ENCODE results near the gene BCAM.
A peak's percentile ranks its signal among the peaks of the same experiment; 100 is the strongest.
"Not testable (repeated sequence)": the region's sequence is repeated elsewhere in the genome, so short reads cannot be mapped to it uniquely, and the experiment has no call there.

BCAM gene

GRCh38 chr19:44855606-44856005 is 46.7 kb downstream of the BCAM start:
- Mint-ChIP-seq H3K36me3 (ENCODE audit: low read depth) (peaks cover 33% of the 10 kb centered on the region), H3K4me3 (no peak overlapping the region), H3K4me1 (peaks cover 13% of the 10 kb centered on the region), H3K27ac (peak overlapping the region in 1 of 3 experiments; percentile 74), H3K9me3 (no peaks in the 10 kb centered on the region), H3K27me3 (ENCODE audit: low read depth) (no peaks in the 10 kb centered on the region)
- no peak for TF ChIP-seq CTCF (IDR thresholded peaks at IDR 0.05; ENCODE audit: unreplicated experiment in 3 of 3)

GRCh38 chr19:44856421-44857083 is 47.6 kb downstream of the BCAM start:
- Mint-ChIP-seq H3K27ac (peak overlapping the region; percentile 79 to 80 (median 79)), H3K27me3 (ENCODE audit: low read depth) (no peaks in the 10 kb centered on the region), H3K9me3 (no peaks in the 10 kb centered on the region), H3K4me3 (peak overlapping the region in 2 of 3 experiments; percentile 8 to 41), H3K4me1 (peaks cover 19% of the 10 kb centered on the region), H3K36me3 (ENCODE audit: low read depth) (peaks cover 43% of the 10 kb centered on the region)
- no peak for TF ChIP-seq CTCF (IDR thresholded peaks at IDR 0.05; ENCODE audit: unreplicated experiment in 3 of 3)

GRCh38 chr19:44857837-44858236 is 48.9 kb downstream of the BCAM start:
- Mint-ChIP-seq H3K36me3 (ENCODE audit: low read depth) (peaks cover 42% of the 10 kb centered on the region), H3K4me3 (no peak overlapping the region), H3K4me1 (peaks cover 15% of the 10 kb centered on the region), H3K27ac (peak overlapping the region in 2 of 3 experiments; percentile 27 to 31), H3K27me3 (ENCODE audit: low read depth) (no peaks in the 10 kb centered on the region), H3K9me3 (no peaks in the 10 kb centered on the region)
- TF ChIP-seq CTCF (IDR thresholded peaks at IDR 0.05; ENCODE audit: unreplicated experiment in 3 of 3) = no peak

- H3K36me3 Mint-ChIP-seq (ENCODE audit: low read depth) = peaks cover 53% of the 10 kb centered on the region
- not testable (repeated sequence) for H3K4me3 Mint-ChIP-seq, H3K9me3 Mint-ChIP-seq
Measured at GRCh38 chr19:44861576-44861975, 52.7 kb downstream of the BCAM start.

GRCh38 chr19:44863990-44864389 is 55.1 kb downstream of the BCAM start:
- Mint-ChIP-seq H3K4me1 (peaks cover 7% of the 10 kb centered on the region), H3K4me3 (no peak overlapping the region), H3K27me3 (ENCODE audit: low read depth) (no peaks in the 10 kb centered on the region), H3K9me3 (no peaks in the 10 kb centered on the region), H3K36me3 (ENCODE audit: low read depth) (peaks cover 63% of the 10 kb centered on the region), H3K27ac (no peak overlapping the region)
- no peak for TF ChIP-seq CTCF (IDR thresholded peaks at IDR 0.05; ENCODE audit: unreplicated experiment in 3 of 3)

More at GRCh38 chr19:44861576-44861975, 52.7 kb downstream of the BCAM start:
- not testable (repeated sequence) for H3K4me1 Mint-ChIP-seq; H3K27me3 Mint-ChIP-seq (ENCODE audit: low read depth)
- H3K27ac Mint-ChIP-seq = peak overlapping the region in 1 of 3 experiments; percentile 12

GRCh38 chr19:44865196-44865767 is 56.4 kb downstream of the BCAM start:
- H3K9me3 Mint-ChIP-seq = no peaks in the 10 kb centered on the region
- H3K27me3 Mint-ChIP-seq (ENCODE audit: low read depth) = no peaks in the 10 kb centered on the region
- TF ChIP-seq CTCF (IDR thresholded peaks at IDR 0.05; ENCODE audit: unreplicated experiment in 3 of 3) = no peak
- no peak overlapping the region for H3K4me3 Mint-ChIP-seq
- H3K36me3 Mint-ChIP-seq (ENCODE audit: low read depth) = peaks cover 60% of the 10 kb centered on the region
- H3K27ac Mint-ChIP-seq = no peak overlapping the region
- peaks cover 7% of the 10 kb centered on the region for H3K4me1 Mint-ChIP-seq

Measured in nephron (organoid).